GM21528 (cell line): ENCODE measurements around the gene CDH20.

Source experiments
- ATAC-seq: cut with Tn5 transposase; IDR thresholded peaks from one replicate; pipeline ENCODE4 v1.9.1; 2021; ENCODE audit warnings: mild to moderate bottlenecking, moderate library complexity; ENCODE audit not compliant: unreplicated experiment, low FRiP score

CDH20 gene

DNA sequence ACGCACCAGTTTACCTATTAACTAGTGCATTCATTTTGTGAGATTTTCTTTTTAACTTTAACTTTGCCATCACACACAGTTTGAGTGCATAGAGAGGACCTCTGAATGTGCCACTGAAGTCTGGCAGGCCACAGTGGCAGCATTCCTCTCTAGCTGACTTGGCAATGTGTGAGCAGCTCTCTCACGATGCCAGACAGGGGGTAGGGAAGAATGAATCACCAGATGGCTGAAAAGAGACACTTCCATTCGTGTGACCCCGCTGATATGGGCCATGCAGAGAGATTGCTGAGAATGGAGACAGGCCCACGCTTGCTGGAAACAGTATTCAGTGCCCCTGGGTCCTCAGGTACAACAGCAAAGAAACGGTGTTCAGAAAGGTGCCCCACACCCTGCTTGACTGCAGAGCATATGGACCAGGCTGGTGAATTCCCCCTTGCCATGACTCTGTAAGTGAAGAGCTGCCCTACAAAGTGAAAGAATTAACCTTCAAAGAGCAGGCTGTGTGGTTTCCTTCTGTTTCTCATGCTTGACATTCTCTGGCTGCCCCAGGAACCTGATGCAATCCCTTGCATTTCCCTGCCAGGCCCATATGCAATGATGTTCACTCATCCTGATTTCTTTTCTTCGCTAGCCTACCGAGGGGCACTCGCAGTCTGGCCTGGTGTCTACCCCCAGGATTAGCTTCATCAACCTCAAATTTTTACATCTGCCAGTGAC is 236.1 kb downstream of the CDH20 start:
- no peak for ATAC-seq

DNA sequence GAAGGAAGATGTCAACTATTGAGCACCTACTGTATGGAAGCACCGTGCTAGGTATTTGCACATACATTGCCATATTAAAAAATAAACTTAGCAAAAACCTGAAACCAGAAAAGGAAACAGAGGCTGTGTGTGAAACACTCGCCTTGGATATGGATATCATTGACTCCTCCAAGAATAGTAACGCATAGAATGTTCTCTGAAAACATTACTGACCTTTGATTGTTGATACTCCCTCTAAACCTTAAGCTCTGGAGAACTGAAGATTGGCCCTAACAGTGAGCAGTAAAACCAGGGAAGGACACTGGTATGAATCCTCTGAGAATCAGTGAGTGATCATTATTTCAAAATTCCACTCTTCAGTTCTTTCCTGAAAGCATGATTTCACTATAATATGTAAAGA is 236.8 kb downstream of the CDH20 start:
- no peak for ATAC-seq

DNA sequence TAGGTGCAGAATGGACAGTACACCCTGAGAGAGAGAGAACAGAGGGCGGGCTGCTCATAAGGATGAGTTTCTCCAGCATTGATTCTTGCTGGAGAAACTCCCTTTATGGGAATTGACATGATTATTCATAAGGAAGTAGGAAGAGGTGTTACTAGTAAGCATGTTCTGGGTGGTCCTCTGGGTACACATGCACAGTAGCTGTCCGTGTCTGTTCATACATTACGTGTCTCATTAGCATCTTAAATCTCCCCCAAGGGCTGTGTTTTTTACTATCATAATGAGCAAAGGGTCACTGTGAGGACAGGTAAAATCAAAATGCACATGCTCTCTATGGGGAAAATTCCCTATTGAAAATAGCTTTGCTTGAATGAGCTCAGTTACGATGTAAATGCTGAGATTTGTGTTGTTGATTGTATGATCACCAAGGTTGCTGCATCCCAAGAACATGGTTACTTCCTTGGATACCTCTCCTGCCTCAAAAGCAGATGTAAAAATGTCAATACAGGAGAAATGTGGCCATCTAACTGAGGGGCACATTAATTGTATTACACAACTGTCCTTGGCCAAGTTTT is 238.9 kb downstream of the CDH20 start:
- ATAC-seq = no peak

DNA sequence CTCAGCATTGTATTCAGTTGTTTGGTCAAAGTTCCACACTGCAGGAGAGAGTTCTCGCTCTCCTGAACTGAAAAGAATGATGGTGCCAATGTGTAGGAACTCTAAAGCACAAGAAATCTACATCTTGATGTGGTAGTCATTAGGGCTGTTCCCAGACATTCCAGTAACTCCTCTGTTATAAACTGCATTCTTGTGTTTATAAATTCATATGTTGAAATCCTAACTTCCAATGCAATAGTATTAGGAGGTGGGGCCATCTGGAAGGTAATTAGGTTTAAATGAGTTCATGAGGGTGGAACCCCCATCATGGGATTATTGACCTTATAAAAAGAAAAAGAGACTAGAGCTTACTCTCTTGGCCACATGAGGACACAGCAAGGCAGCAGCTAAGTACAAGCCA is 239.6 kb downstream of the CDH20 start:
- no peak for ATAC-seq

DNA sequence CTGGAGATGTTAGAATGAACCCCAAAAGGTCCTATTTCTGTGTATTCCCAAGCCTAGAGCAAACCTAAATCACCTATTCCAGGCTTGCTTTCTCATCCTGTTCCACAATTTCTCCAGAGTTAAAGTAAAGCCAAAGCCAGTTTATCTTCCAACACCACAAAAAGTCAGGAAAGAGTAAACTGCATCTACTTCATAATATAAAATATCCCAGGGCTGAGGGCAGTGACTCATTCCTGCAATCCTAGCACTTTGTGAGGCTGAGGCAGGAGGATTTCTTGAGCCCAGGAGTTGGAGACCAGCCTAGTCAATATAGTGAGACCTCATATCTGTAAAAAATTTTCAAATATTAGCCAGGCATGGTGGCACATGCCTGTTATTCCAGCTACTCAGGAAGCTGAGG is 241.4 kb downstream of the CDH20 start:
- no peak for ATAC-seq

DNA sequence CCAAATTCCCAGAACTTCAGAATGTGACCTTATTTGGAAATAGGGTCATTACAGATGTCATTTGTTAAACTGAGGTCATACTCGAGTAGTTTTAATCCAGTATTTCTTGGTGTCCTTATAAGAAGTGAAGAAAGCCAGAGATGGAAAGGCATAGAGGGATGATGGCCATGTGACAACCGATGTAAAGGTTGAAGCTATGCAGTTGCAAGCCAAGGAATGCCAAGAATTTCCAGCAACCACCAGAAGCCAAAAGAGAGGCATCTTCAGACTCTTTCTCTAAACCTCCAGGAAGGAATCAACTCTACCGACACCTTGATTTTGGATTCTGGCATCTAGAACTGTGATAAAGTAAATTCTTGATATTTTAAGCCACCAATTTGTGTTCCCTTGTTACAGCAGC is 242.2 kb downstream of the CDH20 start:
- no peak for ATAC-seq

DNA sequence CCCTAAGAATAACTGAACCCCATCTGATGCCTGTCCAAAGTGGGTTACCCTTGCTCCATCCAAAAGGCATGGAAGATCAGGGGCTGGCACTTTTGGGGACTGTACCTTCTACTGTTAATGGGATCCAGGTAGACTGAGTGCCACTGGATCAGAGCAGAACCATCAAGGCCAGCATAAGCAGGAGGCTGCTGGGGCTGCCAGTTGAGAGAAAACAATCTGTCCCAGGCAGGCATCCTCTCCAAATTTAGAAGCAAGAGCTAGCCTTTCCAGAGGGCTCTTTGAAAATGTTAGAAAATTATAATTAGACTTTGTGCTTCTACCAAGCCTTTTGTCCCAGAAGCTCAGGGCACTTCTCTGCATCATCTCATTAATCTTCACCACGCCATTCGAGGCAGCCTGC is 245.6 kb downstream of the CDH20 start:
- no peak for ATAC-seq

DNA sequence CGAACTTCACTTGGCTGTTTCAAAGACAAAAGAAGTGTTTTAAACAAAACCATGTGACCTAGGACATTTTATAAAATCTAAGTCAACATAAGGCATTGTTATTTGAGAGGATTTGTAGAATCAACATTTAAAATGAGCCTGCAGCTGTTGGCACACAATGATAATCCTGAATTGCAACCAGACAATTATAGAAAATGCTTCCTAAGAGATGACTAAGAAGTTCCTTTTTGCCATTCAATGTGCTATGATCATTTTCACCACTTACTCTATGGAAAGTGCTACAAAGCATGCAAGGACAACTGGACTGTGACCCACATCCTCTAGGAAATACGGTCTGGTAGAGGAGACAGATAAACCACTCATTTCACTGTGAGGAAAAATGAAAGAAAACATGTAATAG is 246.4 kb downstream of the CDH20 start:
- no peak for ATAC-seq

DNA sequence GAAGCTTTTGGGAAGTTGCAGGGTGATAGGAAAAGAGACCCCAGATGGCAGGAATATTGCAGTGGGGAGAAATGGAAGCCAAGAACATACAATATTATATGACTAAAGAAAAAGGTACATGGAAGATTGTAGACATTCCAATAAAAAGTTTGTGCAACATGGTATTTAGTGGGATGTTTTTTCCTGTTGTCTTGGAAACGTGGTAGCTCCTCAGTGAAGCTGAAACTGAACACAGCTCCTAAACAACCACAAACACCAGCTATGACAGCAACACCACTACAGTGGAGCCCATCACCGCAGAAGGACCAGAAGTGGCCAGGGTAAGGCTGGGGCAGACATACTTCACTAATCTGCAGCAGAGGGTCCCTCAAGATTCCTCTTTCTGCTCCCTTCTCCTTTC is 246.8 kb downstream of the CDH20 start:
- no peak for ATAC-seq

DNA sequence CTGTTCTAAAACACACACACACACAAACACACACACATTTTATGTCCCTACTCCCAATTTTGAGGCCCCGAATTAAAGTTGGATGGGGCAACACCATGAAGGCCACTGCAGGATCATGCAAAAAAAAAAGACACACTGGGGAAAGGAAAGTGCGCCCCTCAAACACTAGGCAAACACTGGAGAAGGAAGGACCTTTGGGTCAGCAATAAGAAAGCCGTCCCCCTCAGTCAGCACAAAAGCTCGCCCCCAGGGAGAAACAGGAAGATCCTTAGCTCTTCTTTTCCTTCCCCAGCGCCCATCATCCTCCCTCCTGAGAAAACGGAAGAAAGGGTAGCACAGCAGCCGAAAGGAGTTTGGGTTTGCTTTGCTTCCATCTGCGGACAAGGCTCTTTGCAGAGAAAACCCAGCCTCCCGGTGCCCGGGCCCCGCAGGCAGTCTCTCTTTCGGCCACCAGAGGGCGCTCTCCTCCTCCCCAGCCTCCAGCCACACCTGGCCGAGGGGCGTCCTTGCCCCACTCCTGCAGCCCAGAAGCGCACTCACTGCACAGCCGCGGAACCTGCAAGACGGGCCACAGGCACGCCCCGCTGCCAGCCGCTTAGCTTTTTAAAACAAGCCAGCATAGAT is 248.5 kb downstream of the CDH20 start:
- ATAC-seq = peak; percentile 95

DNA sequence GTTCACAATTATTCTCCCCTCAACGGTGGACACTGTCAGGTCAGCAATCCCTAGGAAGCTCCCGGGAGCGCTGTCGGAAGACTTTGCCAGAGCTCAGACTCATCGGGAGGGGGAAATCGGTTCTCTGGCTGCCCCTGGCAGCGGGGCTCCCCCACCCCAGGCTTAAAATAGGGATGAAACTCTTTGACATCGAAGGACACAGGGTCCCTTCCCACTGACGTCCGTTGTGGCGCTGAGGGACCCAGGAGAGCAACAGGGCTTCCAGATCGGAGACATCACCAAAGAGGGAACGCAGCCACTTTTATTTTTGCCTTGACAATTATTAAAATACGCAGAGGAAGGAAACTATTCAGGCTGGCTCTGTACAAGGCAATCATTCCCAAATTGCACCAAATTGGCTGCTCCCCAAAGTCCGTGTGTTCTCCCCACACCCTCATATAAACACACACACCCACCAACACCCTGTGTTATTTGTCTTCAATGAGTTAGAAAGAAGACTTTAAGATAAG is 249.0 kb downstream of the CDH20 start:
- no peak for ATAC-seq

DNA sequence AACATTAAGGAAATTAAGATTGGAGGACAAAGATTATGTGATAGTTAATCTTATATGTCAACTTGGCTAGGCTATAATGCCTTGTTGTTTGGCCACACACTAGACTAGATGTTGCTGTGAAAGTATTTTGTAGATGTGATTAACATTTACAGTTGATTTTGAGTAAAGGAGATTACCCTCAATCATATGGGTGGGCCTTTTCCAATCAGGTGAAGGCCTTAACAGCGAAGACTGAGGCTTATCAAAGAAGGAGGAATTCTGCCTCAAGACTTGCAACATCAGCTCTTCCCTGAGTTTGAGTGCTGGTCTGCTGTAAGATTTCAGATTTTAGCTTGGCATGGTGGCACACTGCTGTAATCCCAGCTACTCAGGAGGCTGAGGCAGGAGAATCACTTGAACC is 250.3 kb downstream of the CDH20 start:
- no peak for ATAC-seq

DNA sequence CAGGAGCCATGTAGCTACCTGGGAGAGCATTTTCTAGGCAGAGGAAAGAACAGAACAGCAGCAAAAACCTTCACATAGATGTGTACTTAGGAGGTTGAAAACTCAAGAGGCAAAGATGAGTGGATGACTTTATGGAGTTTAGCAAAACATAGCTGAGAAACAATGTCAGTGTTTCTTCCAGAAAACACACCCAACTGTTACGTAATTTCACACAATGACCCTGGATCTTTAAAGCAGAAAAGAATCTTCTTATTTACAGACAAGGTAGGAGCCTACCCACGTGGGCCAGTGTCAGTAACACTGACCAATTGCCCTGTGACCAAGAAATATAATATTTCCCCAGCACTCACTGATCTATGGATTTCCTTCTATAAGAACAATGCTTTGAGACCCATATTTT is 254.6 kb downstream of the CDH20 start:
- ATAC-seq = no peak

DNA sequence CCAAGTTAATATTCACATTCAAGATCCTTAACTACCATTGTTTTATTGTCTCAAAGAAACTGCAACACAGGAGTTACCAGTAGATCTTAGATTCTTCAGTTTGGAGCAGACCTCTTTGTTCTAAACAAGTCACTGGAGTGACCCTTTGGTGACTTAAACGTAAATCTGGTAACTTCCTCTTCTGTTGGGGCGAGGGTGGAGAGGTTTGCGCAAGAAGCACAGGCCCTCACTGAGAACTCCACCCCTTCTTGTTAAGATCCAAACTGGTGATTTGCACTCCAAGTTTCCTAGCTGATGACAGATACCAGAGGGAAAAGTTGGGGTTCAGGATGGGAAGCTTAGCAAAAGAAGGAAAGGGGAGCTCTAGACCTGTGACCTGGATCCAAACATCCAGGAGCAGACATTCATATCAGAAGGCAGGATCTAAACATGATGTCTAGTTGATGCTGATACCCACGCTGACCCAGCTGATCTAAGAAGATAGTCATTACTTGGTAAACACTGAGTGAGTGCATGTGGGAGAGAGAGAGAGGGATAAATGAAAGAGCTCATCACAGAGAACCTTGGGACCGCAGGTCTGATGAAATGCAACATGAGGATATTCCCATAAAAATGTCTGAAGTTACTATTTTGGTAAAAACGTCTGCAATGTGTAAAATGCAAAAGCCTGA is 256.0 kb downstream of the CDH20 start:
- ATAC-seq = no peak

DNA sequence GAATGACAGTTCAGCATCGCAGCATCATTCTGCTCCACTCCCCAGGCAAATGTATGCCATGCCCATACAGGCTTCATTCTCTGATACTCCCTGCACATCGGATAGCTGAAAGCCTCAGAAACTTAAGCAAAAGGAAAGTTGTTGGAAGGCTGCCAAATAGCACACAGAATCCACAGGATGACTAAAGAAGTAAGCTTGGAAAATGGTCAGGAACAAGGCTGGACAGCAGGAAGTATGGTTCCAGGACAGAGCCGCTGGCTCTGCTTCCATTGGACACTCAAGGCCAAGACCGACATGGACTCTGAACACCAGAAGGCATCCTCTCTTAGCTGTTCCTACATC is 256.5 kb downstream of the CDH20 start:
- no peak for ATAC-seq

DNA sequence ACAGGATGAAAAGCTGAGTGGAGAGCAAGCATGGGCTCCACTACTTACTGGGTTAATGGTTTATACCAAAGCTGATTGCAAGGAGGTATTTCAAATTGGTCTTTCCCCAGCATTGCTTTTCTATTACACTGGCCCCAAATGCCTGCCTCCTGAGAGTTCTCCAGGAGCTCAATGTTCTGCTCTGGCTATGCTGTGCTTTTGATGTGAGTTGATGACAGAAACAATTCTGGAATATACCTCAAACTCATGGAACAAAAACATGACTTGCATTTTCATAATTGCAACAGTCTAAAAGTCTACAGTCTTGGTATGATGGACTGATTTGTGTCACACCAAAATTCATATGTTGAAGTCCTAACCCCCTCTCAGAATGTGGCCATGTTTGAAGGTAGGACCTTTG is 258.0 kb downstream of the CDH20 start:
- ATAC-seq = no peak

DNA sequence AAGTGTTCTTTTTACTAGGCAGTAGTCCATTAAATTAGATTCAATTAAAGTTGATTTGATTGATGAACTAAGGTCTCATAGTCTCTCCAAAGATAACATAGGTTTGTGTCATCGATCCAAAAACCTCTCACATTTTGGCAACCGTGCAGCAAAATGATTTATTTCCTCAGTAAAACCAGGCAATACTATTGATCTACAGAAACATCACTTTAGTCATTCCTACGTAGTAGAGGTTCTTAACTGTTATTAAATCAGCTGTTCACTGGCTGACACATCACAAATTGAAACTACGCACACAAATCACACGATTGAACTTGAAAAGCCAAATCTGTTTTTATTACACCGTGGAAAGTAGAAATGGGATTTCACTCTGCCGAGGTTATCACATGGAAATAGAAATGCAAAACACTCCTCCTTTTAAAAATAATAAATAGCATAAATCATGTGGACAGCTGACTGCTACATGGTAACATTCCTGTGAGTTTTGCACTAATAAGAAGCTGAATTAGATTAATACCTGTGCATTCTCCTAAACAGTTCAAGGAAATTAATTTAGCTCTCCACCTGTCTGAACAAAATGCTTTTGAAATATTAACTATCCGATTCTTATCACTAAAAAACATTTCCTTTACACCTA is 262.5 kb downstream of the CDH20 start:
- no peak for ATAC-seq

DNA sequence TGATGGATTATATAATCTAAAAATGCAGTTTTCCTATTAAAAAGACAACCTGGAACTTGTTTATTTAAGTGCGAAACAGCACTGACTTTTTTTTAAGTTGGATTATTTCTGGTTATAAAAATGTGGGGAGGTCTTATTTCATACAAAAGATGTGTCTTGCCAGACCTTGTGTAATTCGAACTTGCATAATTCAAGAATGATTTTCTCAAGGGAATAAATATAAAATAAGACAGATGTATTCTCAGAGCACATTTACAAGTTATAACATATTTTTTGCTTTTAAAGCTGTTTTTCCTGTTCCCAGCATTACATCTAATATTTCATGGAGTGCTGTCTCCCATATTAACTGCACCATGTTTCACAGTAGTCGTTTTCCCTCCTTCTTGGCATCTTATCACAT is 263.1 kb downstream of the CDH20 start:
- ATAC-seq = no peak

DNA sequence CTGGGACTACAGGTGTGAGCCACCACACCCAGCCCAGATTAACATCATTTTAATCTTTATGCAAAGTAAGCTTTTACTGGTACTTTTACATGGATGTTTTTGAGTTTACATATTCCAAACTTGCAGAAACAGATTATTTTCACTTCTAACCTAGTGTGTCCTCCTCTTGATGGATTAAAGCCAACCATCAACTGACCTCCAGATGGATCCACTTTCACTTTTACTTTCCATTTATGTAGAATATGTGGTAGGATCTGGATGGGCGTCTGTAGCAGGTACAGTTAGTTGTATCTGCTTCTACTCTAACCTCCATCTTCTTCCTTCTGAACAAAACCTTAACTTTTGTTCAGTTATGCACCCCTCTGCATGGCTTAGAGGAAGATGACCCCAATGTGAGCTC is 264.1 kb downstream of the CDH20 start:
- no peak for ATAC-seq

DNA sequence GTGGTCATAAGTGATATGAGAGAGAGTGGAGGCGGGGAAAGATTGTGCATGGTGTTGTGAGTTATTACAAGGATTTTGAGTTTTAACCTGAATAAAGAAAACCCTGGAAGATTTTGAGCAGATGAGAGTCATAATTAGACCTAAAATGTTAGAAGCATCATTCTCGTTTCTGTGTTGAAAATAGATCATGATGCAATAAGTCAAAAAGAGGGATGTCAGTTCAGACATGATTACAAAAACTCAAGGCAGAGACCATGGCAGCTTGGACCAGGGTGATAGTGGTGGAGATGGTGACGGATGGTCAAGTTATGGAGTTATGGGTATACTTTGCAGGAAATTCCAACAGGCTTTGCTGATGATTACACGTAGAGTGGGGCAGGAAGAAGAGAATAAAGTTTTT is 267.2 kb downstream of the CDH20 start:
- no peak for ATAC-seq

DNA sequence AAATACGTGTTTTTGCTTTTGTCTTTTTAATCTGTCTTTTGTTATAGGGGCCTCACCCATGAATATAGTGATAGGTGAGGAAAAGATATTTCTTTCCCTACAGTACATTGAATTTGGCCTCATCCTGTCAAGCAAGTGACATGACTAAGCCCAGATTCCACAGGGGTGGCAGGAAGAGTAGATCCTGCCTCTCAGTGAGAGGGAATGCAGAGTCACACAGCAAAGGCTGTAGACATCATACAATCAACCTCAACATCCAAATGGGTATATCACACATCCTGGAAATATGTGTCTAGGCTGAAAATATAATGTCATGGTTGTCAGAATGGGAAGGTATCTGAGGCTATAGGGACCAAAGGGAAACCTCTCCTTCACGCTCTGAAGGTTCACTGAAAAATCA is 269.6 kb downstream of the CDH20 start:
- ATAC-seq = no peak
